ENCODE measurements around the gene GCNT1.

GCNT1 gene

DNA sequence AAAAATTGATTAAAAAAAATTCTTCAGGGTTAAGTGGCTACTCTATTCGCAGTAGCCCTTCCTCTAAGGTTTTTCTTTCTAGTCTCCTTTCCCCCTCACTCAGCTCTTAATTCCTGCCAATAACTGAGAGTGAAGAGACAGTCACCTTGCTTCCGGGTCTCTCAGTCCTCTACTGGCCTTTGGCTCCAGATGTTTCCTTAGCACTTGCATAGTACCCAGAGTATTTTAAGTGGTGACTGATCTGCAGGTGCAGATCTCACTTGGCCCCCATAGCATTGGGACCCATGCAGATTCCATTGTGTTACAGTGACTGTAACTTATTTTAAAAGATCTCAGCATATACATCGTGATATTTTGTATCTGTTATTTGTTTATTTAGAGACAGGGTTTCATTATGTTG is 66.2 kb downstream of the GCNT1 start:
- Histone ChIP-seq H3K4me2 (ENCODE audit: low read length) (no peak overlapping the region; the same call in 1 of the 2 replicates), H3K79me2 (ENCODE audit: insufficient read depth, low read length) (no peaks in the 10 kb centered on the region), H4K20me1 (ENCODE audit: insufficient read depth, low read length) (no peaks in the 10 kb centered on the region), H3F3A (ENCODE audit: insufficient read depth, low read length) (no peaks in the 10 kb centered on the region), H3K9ac (ENCODE audit: low read length) (no peak overlapping the region), H3K9me3 (ENCODE audit: low read length) (no peaks in the 10 kb centered on the region), H3K36me3 (ENCODE audit: insufficient read depth, low read length) (no peaks in the 10 kb centered on the region; the same call in 1 of the 2 replicates), H3K4me1 (ENCODE audit: insufficient read depth, low read length, severe bottlenecking) (peaks cover 40% of the 10 kb centered on the region), H3K9me2 (ENCODE audit: low read depth, low read length) (no peaks in the 10 kb centered on the region), H3K27ac (ENCODE audit: low read depth, low read length, poor library complexity, severe bottlenecking) (peak overlapping the region; percentile 41), H3K4me3 (ENCODE audit: low read depth, low read length, poor library complexity, severe bottlenecking) (no peak overlapping the region), H2AFZ (ENCODE audit: low read length) (no peak overlapping the region), H3K27me3 (ENCODE audit: insufficient read depth, low read length) (no peaks in the 10 kb centered on the region)
- TF ChIP-seq, protein P1, sequence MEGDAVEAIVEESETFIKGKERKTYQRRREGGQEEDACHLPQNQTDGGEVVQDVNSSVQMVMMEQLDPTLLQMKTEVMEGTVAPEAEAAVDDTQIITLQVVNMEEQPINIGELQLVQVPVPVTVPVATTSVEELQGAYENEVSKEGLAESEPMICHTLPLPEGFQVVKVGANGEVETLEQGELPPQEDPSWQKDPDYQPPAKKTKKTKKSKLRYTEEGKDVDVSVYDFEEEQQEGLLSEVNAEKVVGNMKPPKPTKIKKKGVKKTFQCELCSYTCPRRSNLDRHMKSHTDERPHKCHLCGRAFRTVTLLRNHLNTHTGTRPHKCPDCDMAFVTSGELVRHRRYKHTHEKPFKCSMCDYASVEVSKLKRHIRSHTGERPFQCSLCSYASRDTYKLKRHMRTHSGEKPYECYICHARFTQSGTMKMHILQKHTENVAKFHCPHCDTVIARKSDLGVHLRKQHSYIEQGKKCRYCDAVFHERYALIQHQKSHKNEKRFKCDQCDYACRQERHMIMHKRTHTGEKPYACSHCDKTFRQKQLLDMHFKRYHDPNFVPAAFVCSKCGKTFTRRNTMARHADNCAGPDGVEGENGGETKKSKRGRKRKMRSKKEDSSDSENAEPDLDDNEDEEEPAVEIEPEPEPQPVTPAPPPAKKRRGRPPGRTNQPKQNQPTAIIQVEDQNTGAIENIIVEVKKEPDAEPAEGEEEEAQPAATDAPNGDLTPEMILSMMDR (IDR thresholded peaks at IDR 0.05; ENCODE audit: low read length), result no peak
- TF ChIP-seq EZH2 (IDR thresholded peaks at IDR 0.05; ENCODE audit: borderline replicate concordance, low read length), result no peak

DNA sequence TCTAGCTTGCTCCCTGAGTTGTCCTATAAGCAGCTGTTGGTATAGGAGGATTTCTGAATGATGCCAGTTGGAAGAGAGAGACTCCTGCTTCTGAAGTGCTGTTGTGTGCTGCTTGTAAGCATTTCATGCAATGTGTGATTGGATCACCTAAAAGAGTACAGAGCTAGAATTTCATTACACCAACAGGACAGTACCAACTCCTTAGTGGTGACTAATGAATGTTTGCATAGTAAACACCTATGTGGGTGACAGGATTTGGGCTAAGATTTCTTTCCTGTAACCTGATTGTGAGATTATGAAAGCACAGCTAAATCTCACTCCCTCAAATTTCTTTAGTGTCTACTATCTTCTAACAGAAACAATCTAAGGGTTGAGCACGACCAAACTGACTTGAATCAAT is 67.0 kb downstream of the GCNT1 start:
- TF ChIP-seq EZH2 (IDR thresholded peaks at IDR 0.05; ENCODE audit: borderline replicate concordance, low read length), result no peak
- TF ChIP-seq, protein P1 (IDR thresholded peaks at IDR 0.05; ENCODE audit: low read length), result no peak
- Histone ChIP-seq H3K9me2 (ENCODE audit: low read depth, low read length) (no peaks in the 10 kb centered on the region), H3F3A (ENCODE audit: insufficient read depth, low read length) (no peaks in the 10 kb centered on the region), H3K4me2 (ENCODE audit: low read length) (no peak overlapping the region), H3K36me3 (ENCODE audit: insufficient read depth, low read length) (no peaks in the 10 kb centered on the region; the same call in 1 of the 2 replicates), H3K9ac (ENCODE audit: low read length) (no peak overlapping the region), H3K27ac (ENCODE audit: low read depth, low read length, poor library complexity, severe bottlenecking) (peak overlapping the region; percentile 41), H3K4me3 (ENCODE audit: low read depth, low read length, poor library complexity, severe bottlenecking) (no peak overlapping the region), H3K4me1 (ENCODE audit: insufficient read depth, low read length, severe bottlenecking) (peaks cover 46% of the 10 kb centered on the region), H4K20me1 (ENCODE audit: insufficient read depth, low read length) (no peaks in the 10 kb centered on the region), H3K9me3 (ENCODE audit: low read length) (no peaks in the 10 kb centered on the region), H2AFZ (ENCODE audit: low read length) (no peak overlapping the region), H3K79me2 (ENCODE audit: insufficient read depth, low read length) (no peaks in the 10 kb centered on the region), H3K27me3 (ENCODE audit: insufficient read depth, low read length) (no peaks in the 10 kb centered on the region)

DNA sequence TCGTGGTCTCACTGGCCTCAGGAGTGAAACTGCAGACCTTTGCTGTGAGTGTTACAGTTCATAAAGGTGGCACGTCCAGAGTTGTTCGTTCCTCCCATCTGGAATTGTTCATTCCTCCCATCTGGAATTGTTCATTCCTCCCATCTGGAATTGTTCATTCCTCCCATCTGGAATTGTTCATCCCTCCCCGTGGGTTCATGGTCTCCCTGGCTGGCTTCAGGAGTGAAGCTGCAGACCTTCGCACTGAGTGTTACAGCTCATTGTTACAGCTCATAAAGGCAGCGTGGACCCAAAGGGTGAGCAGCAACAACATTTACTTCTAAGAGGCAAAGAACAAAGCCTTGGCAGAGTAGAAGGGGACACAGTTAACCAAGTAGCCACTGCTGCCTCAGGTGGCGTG is 69.1 kb downstream of the GCNT1 start:
- H3K4me3 ChIP-seq (ENCODE audit: low read depth, low read length, poor library complexity, severe bottlenecking), result no peak overlapping the region
- no peak overlapping the region for H2AFZ ChIP-seq (ENCODE audit: low read length)

More for the DNA sequence above, 69.1 kb downstream of the GCNT1 start:
- Histone ChIP-seq H3K4me1 (ENCODE audit: insufficient read depth, low read length, severe bottlenecking) (peaks cover 30% of the 10 kb centered on the region), H3K4me2 (ENCODE audit: low read length) (no peak overlapping the region), H3K9me3 (ENCODE audit: low read length) (no peaks in the 10 kb centered on the region), H4K20me1 (ENCODE audit: insufficient read depth, low read length) (no peaks in the 10 kb centered on the region), H3K27me3 (ENCODE audit: insufficient read depth, low read length) (no peaks in the 10 kb centered on the region), H3K9ac (ENCODE audit: low read length) (no peak overlapping the region), H3K36me3 (ENCODE audit: insufficient read depth, low read length) (no peaks in the 10 kb centered on the region; the same call in 1 of the 2 replicates), H3K79me2 (ENCODE audit: insufficient read depth, low read length) (no peaks in the 10 kb centered on the region), H3K9me2 (ENCODE audit: low read depth, low read length) (no peaks in the 10 kb centered on the region), H3F3A (ENCODE audit: insufficient read depth, low read length) (no peaks in the 10 kb centered on the region), H3K27ac (ENCODE audit: low read depth, low read length, poor library complexity, severe bottlenecking) (no peak overlapping the region)
- TF ChIP-seq EZH2 (IDR thresholded peaks at IDR 0.05; ENCODE audit: borderline replicate concordance, low read length), result no peak
- TF ChIP-seq, protein P1 (IDR thresholded peaks at IDR 0.05; ENCODE audit: low read length), result no peak

All from OCI-LY1 (cell line).